H1 (cell line): ENCODE measurements around the gene KRT83. TPM values are rescaled to one million over a fixed set of nuclear protein-coding genes. Genes with fewer than 3 reads are reported as not detected.

Experiments used
- CTCF ChIA-PET: fragments of 300-600 bp; sonication (Branson Sonifier 250); formaldehyde crosslinking; loops from one replicate; lab custom pipeline; 2021; ENCODE audit not compliant: partially characterized antibody; lab: Charles Lee
- POLR2A ChIA-PET: fragments of 300-600 bp; sonication (Branson Sonifier 250); formaldehyde crosslinking; loops from one replicate; lab custom pipeline; 2021; ENCODE audit warnings: inconsistent platforms; ENCODE audit not compliant: partially characterized antibody; lab: Charles Lee
- DNase-seq, 2 experiments: peaks; one replicate each; pipeline versions ENCODE4 v3.0.0 to v3.0.0-alpha.2; 2010 to 2022; ENCODE audit warnings: low spot score in 2 of 2, low read depth in 1 of 2, mixed read lengths in 1 of 2
- FAIRE-seq: peaks from 2 replicates; lab custom pipeline; 2011; peaks lifted over from hg19 to GRCh38; lab: Jason Lieb, UNC
- H2AFZ ChIP-seq: 2 replicates; pipeline ENCODE4 v1.8.1; 2012; ENCODE audit warnings: low read length, inconsistent platforms
- H2AK5ac ChIP-seq: 2 replicates; pipeline ENCODE4 v1.6.1; 2013; ENCODE audit warnings: low read depth, low read length
- H2BK120ac ChIP-seq: replicated peaks from 2 replicates; pipeline ENCODE3; 2013; ENCODE audit warnings: low read depth, low read length, inconsistent platforms
- H2BK12ac ChIP-seq: 2 replicates; pipeline ENCODE4 v1.6.1; 2013; ENCODE audit warnings: low read depth, low read length
- H2BK15ac ChIP-seq: 2 replicates; pipeline ENCODE4 v1.6.1; 2013; ENCODE audit warnings: low read length
- H2BK20ac ChIP-seq: 2 replicates; pipeline ENCODE4 v1.6.1; 2013; ENCODE audit warnings: low read length
- H2BK5ac ChIP-seq: 2 replicates; pipeline ENCODE4 v1.6.1; 2013; ENCODE audit warnings: low read depth, low read length
- H3K14ac ChIP-seq: 2 replicates; pipeline ENCODE4 v1.6.1; 2013; ENCODE audit warnings: inconsistent platforms; ENCODE audit not compliant: insufficient read length
- H3K18ac ChIP-seq: 2 replicates; pipeline ENCODE4 v1.6.1; 2013; ENCODE audit warnings: low read length; ENCODE audit errors: extremely low read depth
- H3K23ac ChIP-seq: 2 replicates; pipeline ENCODE4 v1.6.1; 2013; ENCODE audit warnings: inconsistent platforms; ENCODE audit not compliant: insufficient read length
- H3K23me2 ChIP-seq: 2 replicates; pipeline ENCODE4 v1.6.1; 2013; ENCODE audit warnings: low read depth, low read length
- H3K27ac ChIP-seq: 2 replicates; pipeline ENCODE4 v1.6.1; 2011; ENCODE audit warnings: low read depth, low read length, inconsistent platforms
- H3K27me3 ChIP-seq, 4 experiments: replicated peaks in 1 of 4; 1 replicate in 1 of 4; 2 replicates in 3 of 4; pipeline versions ENCODE4 v1.6.1 to v1.8.1; 2011 to 2013; ENCODE audit warnings: low read length in 3 of 4, mild to moderate bottlenecking in 3 of 4, inconsistent platforms in 2 of 4, mixed read lengths in 2 of 4, moderate library complexity in 1 of 4; ENCODE audit not compliant: control insufficient read depth in 3 of 4, insufficient read depth in 3 of 4; ENCODE audit errors: extremely low read depth in 1 of 4
- H3K36me3 ChIP-seq, 4 experiments: 2 replicates each; pipeline versions ENCODE4 v1.6.1 to v1.8.1; 2011 to 2013; ENCODE audit warnings: mild to moderate bottlenecking in 4 of 4, low read length in 3 of 4, moderate library complexity in 2 of 4, control low read depth in 1 of 4, inconsistent platforms in 1 of 4; ENCODE audit not compliant: insufficient read depth in 4 of 4, control insufficient read depth in 2 of 4
- H3K4ac ChIP-seq: replicated peaks from 2 replicates; pipeline ENCODE3; 2013; ENCODE audit warnings: low read length, low read depth, mixed read lengths, inconsistent platforms; ENCODE audit not compliant: insufficient read length
- H3K4me1 ChIP-seq, 4 experiments: replicated peaks in 1 of 4; 1 replicate in 1 of 4; 2 replicates in 3 of 4; pipeline versions ENCODE4 v1.6.1 to v1.8.1; 2011 to 2013; ENCODE audit warnings: low read length in 3 of 4, inconsistent platforms in 2 of 4, mixed read lengths in 1 of 4; ENCODE audit not compliant: insufficient read depth in 4 of 4, control insufficient read depth in 3 of 4
- H3K4me2 ChIP-seq, 2 experiments: 2 replicates each; pipeline versions ENCODE4 v1.6.1 to v1.8.1; 2011 to 2013; ENCODE audit warnings: low read depth in 2 of 2, low read length in 2 of 2, control low read depth in 1 of 2, inconsistent platforms in 1 of 2, mild to moderate bottlenecking in 1 of 2; ENCODE audit not compliant: insufficient read depth in 1 of 2
- H3K4me3 ChIP-seq, 4 experiments: fragments of 200-600, 300-600 bp in 1 of 4; sonication (generic), shearing (Covaris generic), sonication (Bioruptor Twin) in 1 of 4; 2 replicates each; pipeline versions ENCODE4 v1.5.1 to v1.8.1; 2011 to 2016; ENCODE audit warnings: low read length in 4 of 4, low read depth in 3 of 4, control low read depth in 2 of 4, inconsistent platforms in 2 of 4, mild to moderate bottlenecking in 2 of 4, mixed read lengths in 1 of 4, moderate library complexity in 1 of 4; ENCODE audit not compliant: insufficient read depth in 2 of 4; ENCODE audit errors: extremely low read depth in 1 of 4
- H3K56ac ChIP-seq: replicated peaks from 2 replicates; pipeline ENCODE3; 2013; ENCODE audit warnings: low read depth, mild to moderate bottlenecking, mixed read lengths, low read length, inconsistent platforms; ENCODE audit not compliant: insufficient read length
- H3K79me1 ChIP-seq: 2 replicates; pipeline ENCODE4 v1.6.1; 2013; ENCODE audit warnings: low read depth, low read length, control low read depth
- H3K79me2 ChIP-seq, 2 experiments: 2 replicates each; pipeline versions ENCODE4 v1.6.1 to v1.8.1; 2012 to 2013; ENCODE audit warnings: low read length in 2 of 2, mild to moderate bottlenecking in 2 of 2, inconsistent platforms in 1 of 2; ENCODE audit not compliant: insufficient read depth in 2 of 2, control insufficient read depth in 1 of 2
- H3K9ac ChIP-seq, 4 experiments: replicated peaks in 1 of 4; 1 replicate in 1 of 4; 2 replicates in 3 of 4; pipeline versions ENCODE4 v1.6.1 to v1.8.1; 2011 to 2013; ENCODE audit warnings: low read depth in 3 of 4, low read length in 3 of 4, control low read depth in 2 of 4, mild to moderate bottlenecking in 2 of 4, moderate library complexity in 2 of 4, inconsistent platforms in 1 of 4; ENCODE audit errors: extremely low read depth in 1 of 4
- H3K9me3 ChIP-seq, 2 experiments: 2 replicates each; pipeline versions ENCODE4 v1.6.1 to v1.8.1; 2012 to 2013; ENCODE audit warnings: mild to moderate bottlenecking in 2 of 2, moderate library complexity in 2 of 2, control low read depth in 1 of 2, inconsistent platforms in 1 of 2, low read depth in 1 of 2, low read length in 1 of 2, mixed read lengths in 1 of 2; ENCODE audit not compliant: insufficient read depth in 2 of 2
- H4K20me1 ChIP-seq, 2 experiments: replicated peaks in 1 of 2; 2 replicates each; pipeline versions ENCODE3 to v1.8.1; 2011 to 2013; ENCODE audit warnings: inconsistent platforms in 2 of 2, low read length in 2 of 2, mild to moderate bottlenecking in 1 of 2; ENCODE audit not compliant: insufficient read depth in 2 of 2, control insufficient read depth in 1 of 2
- H4K5ac ChIP-seq: 2 replicates; pipeline ENCODE4 v1.6.1; 2013; ENCODE audit warnings: low read length, low read depth, mixed read lengths, inconsistent platforms; ENCODE audit not compliant: insufficient read length
- H4K8ac ChIP-seq: 2 replicates; pipeline ENCODE4 v1.8.0; 2013; ENCODE audit warnings: mild to moderate bottlenecking, moderate library complexity, low read length, inconsistent platforms; ENCODE audit not compliant: insufficient read depth; ENCODE audit errors: extremely low read depth
- H4K91ac ChIP-seq: replicated peaks from 2 replicates; pipeline ENCODE3; 2013; ENCODE audit warnings: low read length, mixed read lengths, inconsistent platforms; ENCODE audit not compliant: insufficient read length
- WGBS, 2 experiments: shearing (Covaris generic) in 1 of 2; methylation state at CpG; one replicate each; pipeline versions ENCODE4 v1.1.6 to v1.1.7; 2013 to 2015; ENCODE audit warnings: low lambda C conversion rate in 2 of 2, mixed read lengths in 2 of 2, inconsistent platforms in 1 of 2, low coverage in 1 of 2, missing lambda C conversion rate in 1 of 2; ENCODE audit not compliant: insufficient replicate concordance in 2 of 2, insufficient coverage in 1 of 2, insufficient read length in 1 of 2; ENCODE audit errors: extremely low coverage in 1 of 2, missing lambda C conversion rate in 1 of 2; 5-methylcytosine and 5-hydroxymethylcytosine counted together
- polyA plus RNA-seq, 7 experiments: library from polyadenylated mRNA; depleted of rRNA in 3 of 7; stranded (reverse) in 5 of 7; unstranded in 2 of 7; fragments of >200 nt in 5 of 7; fragments of 200-250 nt in 2 of 7; gene quantifications; 1 replicate in 5 of 7; 2 replicates in 1 of 7; 4 replicates in 1 of 7; pipeline versions ENCODE4 v1.2.1 to v1.2.3, GENCODE V29; 2011 to 2013; ENCODE audit warnings: missing spikeins in 2 of 7, mixed read lengths in 2 of 7
- total RNA-seq: library from RNA; stranded (reverse); fragmentation: NEBNext Ultra II Directional; extraction: Animal tissue kit (Norgen Biotek cat#: 25700); gene quantifications from 2 replicates; pipeline ENCODE4 v1.2.1, GENCODE V29; 2021

The KRT83 gene
- total and polyA plus RNA-seq, 2 of the 8 experiments (the other 6 are each of a cell fraction or from before 2014, with no cell fraction given), result not detected

GRCh38 chr12:52331039-52331438 is 9.8 kb upstream of the KRT83 start:
- Histone ChIP-seq H3K18ac (no peak overlapping the region), H3K23me2 (no peaks in the 10 kb centered on the region), H3K4me1 (peaks cover 0 to 3% (median 0%) of the 10 kb centered on the region in 4 experiments; a peak in 1 of 7 replicates), H4K91ac (no peak overlapping the region), H2AK5ac (no peak overlapping the region), H3K56ac (no peak overlapping the region), H3K4ac (no peak overlapping the region), H3K4me2 (no peak overlapping the region), H2AFZ (no peak overlapping the region), H3K14ac (no peak overlapping the region), H3K27ac (no peak overlapping the region), H3K27me3 (no peaks in the 10 kb centered on the region), H4K20me1 (no peaks in the 10 kb centered on the region), H2BK15ac (no peak overlapping the region), H3K36me3 (no peaks in the 10 kb centered on the region), H3K79me2 (no peaks in the 10 kb centered on the region), H4K8ac (no peak overlapping the region), H2BK20ac (no peak overlapping the region), H3K23ac (no peak overlapping the region), H3K4me3 (no peak overlapping the region), H2BK5ac (no peak overlapping the region), H2BK120ac (no peak overlapping the region), H3K79me1 (no peaks in the 10 kb centered on the region), H3K9me3 (no peaks in the 10 kb centered on the region), H3K9ac (no peak overlapping the region), H2BK12ac (no peak overlapping the region), H4K5ac (no peak overlapping the region)
- POLR2A ChIA-PET, result no interaction called here
- no peak for FAIRE-seq
- no peak for DNase-seq
- 56% methylated on average over 1 of the region's 1 CpG; no CpG with 5 or more reads in 1 of the 2 experiments for WGBS, 2 experiments
- CTCF ChIA-PET, result interaction anchor here (0.9 to 19.8 kb wide), 15 partner anchors 10 to 176 kb away, joined by 3 to 353 read pairs (median 5); partner anchors contain the start of gene KRT83
